Testis (tissue), 2 donors: Measurements from ENCODE around the gene MVD.

ENCODE experiments used
- CTCF ChIP-seq, 3 experiments: fragments of 450-650 bp in 2 of 3; fragments of 200-600 bp in 1 of 3; sonication (generic) in 1 of 3; IDR thresholded peaks; one replicate each; pipeline ENCODE4 v1.5.1; 2016 to 2019; ENCODE audit warnings: antibody characterized with exemption in 3 of 3, mild to moderate bottlenecking in 2 of 3, moderate library complexity in 1 of 3
- POLR2A ChIP-seq: fragments of 450-650 bp; IDR thresholded peaks from one replicate; pipeline ENCODE4 v1.6.1; 2017; ENCODE audit warnings: antibody characterized with exemption, mild to moderate bottlenecking, moderate library complexity

- TF ChIP-seq POLR2A (no peak), CTCF (IDR thresholded peaks at IDR 0.05) (no peak)
These were observed 22.2 kb downstream of the MVD start for GRCh38 chr16:88640498-88641247.
